Epithelial cell of proximal tubule (primary cell): ENCODE data around the gene KCTD16. TPM values are rescaled to one million over a fixed set of nuclear protein-coding genes. Genes with fewer than 3 reads are reported as not detected.

Experiments
- DNase-seq: peaks from one replicate; pipeline ENCODE4 v3.0.0-alpha.2; 2011; ENCODE audit warnings: low read depth
- H3K4me3 ChIP-seq: 2 replicates; pipeline ENCODE4 v1.5.1; 2011; ENCODE audit warnings: low read depth, mild to moderate bottlenecking, low read length
- total RNA-seq: library from RNA; depleted of rRNA; stranded (reverse); fragments of >200 nt; gene quantifications from 2 replicates; pipeline ENCODE4 v1.2.3, GENCODE V29; 2015
- TF ChIP-seq, protein P1 (sequence below): conservative IDR thresholded peaks from 2 replicates; pipeline ENCODE4 v1.5.1; 2012; ENCODE audit warnings: low read depth, mild to moderate bottlenecking, low read length

The KCTD16 gene
- total RNA-seq, 1 donor from 2014 or later = 0.06 TPM

GRCh38 chr5:144438237-144438636, 267.6 kb downstream of the KCTD16 start:
- no peak overlapping the region for H3K4me3 ChIP-seq
- no peak for DNase-seq
- TF ChIP-seq, protein P1, sequence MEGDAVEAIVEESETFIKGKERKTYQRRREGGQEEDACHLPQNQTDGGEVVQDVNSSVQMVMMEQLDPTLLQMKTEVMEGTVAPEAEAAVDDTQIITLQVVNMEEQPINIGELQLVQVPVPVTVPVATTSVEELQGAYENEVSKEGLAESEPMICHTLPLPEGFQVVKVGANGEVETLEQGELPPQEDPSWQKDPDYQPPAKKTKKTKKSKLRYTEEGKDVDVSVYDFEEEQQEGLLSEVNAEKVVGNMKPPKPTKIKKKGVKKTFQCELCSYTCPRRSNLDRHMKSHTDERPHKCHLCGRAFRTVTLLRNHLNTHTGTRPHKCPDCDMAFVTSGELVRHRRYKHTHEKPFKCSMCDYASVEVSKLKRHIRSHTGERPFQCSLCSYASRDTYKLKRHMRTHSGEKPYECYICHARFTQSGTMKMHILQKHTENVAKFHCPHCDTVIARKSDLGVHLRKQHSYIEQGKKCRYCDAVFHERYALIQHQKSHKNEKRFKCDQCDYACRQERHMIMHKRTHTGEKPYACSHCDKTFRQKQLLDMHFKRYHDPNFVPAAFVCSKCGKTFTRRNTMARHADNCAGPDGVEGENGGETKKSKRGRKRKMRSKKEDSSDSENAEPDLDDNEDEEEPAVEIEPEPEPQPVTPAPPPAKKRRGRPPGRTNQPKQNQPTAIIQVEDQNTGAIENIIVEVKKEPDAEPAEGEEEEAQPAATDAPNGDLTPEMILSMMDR = no peak

DNA sequence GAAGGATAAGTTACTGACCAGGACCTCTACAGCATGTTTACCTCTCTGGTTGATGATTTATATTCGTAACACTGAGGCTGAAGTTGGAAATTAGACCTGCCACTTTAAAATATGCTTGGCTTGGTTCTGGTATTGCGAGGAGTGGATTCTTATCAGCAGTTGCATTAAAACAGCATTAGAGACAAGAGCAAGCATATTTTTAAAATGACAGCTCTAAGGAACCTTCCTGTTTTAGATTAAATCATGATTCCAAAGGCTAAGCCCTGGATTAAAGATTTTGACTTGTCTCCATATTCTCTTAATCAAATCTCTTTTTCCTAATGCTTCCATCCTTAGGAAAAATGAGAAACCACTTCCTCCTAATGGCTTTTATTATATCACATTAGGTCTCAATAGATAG, 277.8 kb downstream of the KCTD16 start:
- no peak for DNase-seq
- H3K4me3 ChIP-seq = no peak overlapping the region
- TF ChIP-seq, protein P1 = no peak

DNA sequence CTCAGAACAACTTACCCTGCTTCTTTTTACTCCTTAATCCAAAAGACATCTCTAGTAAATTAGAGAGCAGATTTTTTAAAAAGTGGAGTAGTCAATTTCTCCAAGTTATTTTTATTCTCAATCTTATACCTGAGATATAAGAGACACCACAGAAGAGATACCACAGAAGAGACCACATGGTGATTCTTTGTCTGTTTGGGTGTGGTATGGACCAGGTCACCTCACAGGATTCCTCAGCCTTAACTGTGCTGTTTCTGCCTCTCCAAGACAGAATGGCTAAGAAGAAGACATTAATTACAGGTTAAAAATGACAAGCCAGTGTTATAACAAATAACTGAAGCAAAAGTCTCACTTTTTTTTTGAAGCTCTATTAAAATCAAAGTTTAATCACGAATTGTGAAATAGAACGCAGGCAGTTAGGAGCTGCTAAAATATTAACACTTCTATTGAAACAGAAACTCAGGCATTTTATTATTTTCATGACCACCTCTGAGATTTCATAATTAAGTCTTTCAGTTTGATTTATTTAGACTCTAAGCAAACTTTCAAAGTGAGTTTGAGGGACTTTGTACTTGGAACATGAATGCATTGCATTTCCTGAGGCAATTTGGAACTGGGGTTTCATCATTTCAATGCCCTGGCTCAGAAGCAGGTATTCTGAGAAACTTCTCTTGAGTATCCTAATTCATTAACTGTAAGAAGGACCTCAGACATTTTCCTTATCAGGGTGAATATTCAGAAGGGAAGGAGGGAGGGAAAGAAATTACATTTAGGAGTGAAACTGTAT, 280.7 kb downstream of the KCTD16 start:
- H3K4me3 ChIP-seq = no peak overlapping the region
- TF ChIP-seq, protein P1 = no peak
- no peak for DNase-seq

- DNase-seq = no peak
- no peak overlapping the region for H3K4me3 ChIP-seq
- TF ChIP-seq, protein P1 = no peak
These were observed 283.1 kb downstream of the KCTD16 start for GRCh38 chr5:144453753-144454152.

GRCh38 chr5:144457160-144457559, 286.5 kb downstream of the KCTD16 start:
- no peak overlapping the region for H3K4me3 ChIP-seq
- no peak for DNase-seq
- TF ChIP-seq, protein P1 = no peak

- H3K4me3 ChIP-seq = no peak overlapping the region
- TF ChIP-seq, protein P1 = no peak
- DNase-seq = no peak
These were observed 287.5 kb downstream of the KCTD16 start for GRCh38 chr5:144458216-144458615.

DNA sequence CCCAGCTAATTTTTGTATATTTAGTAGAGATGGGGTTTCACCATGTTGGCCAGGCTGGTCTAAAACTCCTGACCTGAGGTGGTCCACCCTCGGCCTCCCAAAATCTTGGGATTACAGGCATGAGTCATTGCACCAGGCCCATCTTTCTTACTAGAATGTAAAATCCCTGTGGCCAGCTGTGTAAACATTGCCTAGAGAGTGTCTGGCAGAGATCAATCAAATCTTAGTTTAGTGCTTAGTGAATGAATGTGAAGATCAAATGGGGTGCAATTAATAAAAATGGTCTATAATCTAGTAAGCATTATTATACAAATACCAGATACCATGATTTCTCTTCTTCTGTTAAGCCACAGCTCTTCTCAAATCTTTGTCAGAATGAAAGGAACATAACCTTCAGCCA, 289.9 kb downstream of the KCTD16 start:
- no peak overlapping the region for H3K4me3 ChIP-seq
- TF ChIP-seq, protein P1 = no peak
- no peak for DNase-seq
